Neutrophil (primary cell): ENCODE measurements around the gene GALNTL6.

Experiments
- H3K27ac ChIP-seq: fragments of 200-600 bp; sonication (generic); 2 replicates; pipeline ENCODE4 v1.5.1; 2016; ENCODE audit warnings: mild to moderate bottlenecking, moderate library complexity
- H3K27me3 ChIP-seq: fragments of 200-600 bp; sonication (generic); 2 replicates; pipeline ENCODE4 v1.6.0; 2016; ENCODE audit warnings: mild to moderate bottlenecking
- H3K36me3 ChIP-seq: fragments of 200-600 bp; sonication (generic); 2 replicates; pipeline ENCODE4 v1.5.1; 2017
- H3K4me1 ChIP-seq, 2 experiments: fragments of 200-600 bp in 1 of 2; sonication (generic) in 1 of 2; 1 replicate in 1 of 2; 2 replicates in 1 of 2; pipeline versions ENCODE4 v1.5.1 to v1.6.1; 2013 to 2016; ENCODE audit warnings: low read depth in 1 of 2, low read length in 1 of 2, mild to moderate bottlenecking in 1 of 2, moderate library complexity in 1 of 2; ENCODE audit not compliant: control insufficient read depth in 1 of 2, insufficient read depth in 1 of 2
- H3K4me3 ChIP-seq, 2 experiments: fragments of 200-600 bp in 1 of 2; sonication (generic) in 1 of 2; 1 replicate in 1 of 2; 2 replicates in 1 of 2; pipeline ENCODE4 v1.5.1; 2013 to 2016; ENCODE audit warnings: low read depth in 1 of 2, low read length in 1 of 2, mild to moderate bottlenecking in 1 of 2, moderate library complexity in 1 of 2
- H3K9me3 ChIP-seq: fragments of 200-600 bp; sonication (generic); 2 replicates; pipeline ENCODE4 v1.5.1; 2016
- TF ChIP-seq, protein P1 (sequence below): fragments of 200-600 bp; sonication (generic); IDR thresholded peaks from 2 replicates; pipeline ENCODE4 v1.5.1; 2016; ENCODE audit warnings: antibody characterized with exemption

Gene GALNTL6

DNA sequence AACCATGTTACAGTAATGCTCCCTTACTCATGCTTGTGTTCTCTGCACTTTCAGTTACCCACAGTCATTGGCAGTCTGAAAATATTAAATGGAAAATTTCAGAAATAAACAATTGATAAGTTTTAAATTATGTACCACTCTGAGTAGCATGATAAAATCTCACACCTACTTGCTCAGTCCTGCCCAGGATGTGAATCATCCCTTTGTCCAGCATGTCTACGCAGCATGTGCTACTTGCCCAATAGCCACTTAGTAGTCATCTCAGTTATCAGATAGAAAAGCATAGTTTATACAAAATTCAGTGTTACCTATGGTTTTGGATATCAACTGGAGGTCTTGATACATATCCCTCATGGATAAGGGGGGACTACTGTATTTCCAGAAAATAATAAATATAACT is 577.1 kb downstream of the GALNTL6 start:
- no peak overlapping the region for H3K27ac ChIP-seq
- H3K9me3 ChIP-seq, result peaks cover 3% of the 10 kb centered on the region
- no peaks in the 10 kb centered on the region for H3K4me1 ChIP-seq
- H3K4me3 ChIP-seq, result no peak overlapping the region
- no peaks in the 10 kb centered on the region for H3K36me3 ChIP-seq
- TF ChIP-seq, protein P1, sequence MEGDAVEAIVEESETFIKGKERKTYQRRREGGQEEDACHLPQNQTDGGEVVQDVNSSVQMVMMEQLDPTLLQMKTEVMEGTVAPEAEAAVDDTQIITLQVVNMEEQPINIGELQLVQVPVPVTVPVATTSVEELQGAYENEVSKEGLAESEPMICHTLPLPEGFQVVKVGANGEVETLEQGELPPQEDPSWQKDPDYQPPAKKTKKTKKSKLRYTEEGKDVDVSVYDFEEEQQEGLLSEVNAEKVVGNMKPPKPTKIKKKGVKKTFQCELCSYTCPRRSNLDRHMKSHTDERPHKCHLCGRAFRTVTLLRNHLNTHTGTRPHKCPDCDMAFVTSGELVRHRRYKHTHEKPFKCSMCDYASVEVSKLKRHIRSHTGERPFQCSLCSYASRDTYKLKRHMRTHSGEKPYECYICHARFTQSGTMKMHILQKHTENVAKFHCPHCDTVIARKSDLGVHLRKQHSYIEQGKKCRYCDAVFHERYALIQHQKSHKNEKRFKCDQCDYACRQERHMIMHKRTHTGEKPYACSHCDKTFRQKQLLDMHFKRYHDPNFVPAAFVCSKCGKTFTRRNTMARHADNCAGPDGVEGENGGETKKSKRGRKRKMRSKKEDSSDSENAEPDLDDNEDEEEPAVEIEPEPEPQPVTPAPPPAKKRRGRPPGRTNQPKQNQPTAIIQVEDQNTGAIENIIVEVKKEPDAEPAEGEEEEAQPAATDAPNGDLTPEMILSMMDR, result no peak
- H3K27me3 ChIP-seq, result no peaks in the 10 kb centered on the region

DNA sequence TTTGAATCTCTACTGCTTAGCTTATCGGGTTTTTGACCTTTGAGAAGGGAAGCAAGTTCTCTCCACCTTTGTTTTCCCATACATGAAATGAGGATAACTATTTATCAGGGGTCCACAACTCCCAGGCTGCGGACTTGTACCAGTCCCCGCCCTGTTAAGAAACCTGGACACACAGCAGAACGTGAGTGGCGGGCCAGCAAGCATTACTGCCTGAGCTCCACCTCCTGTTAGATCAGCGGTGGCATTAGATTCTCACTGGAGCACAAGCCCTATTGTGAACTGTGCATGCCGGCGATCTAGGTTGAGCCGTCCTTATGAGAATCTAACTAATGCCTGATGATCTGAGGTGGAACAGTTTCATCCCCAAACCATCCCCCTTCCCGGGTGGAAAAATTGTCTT is 579.5 kb downstream of the GALNTL6 start:
- Histone ChIP-seq H3K27me3 (no peaks in the 10 kb centered on the region), H3K27ac (no peak overlapping the region), H3K36me3 (no peaks in the 10 kb centered on the region), H3K9me3 (no peaks in the 10 kb centered on the region), H3K4me3 (no peak overlapping the region), H3K4me1 (no peaks in the 10 kb centered on the region)
- TF ChIP-seq, protein P1, result no peak

DNA sequence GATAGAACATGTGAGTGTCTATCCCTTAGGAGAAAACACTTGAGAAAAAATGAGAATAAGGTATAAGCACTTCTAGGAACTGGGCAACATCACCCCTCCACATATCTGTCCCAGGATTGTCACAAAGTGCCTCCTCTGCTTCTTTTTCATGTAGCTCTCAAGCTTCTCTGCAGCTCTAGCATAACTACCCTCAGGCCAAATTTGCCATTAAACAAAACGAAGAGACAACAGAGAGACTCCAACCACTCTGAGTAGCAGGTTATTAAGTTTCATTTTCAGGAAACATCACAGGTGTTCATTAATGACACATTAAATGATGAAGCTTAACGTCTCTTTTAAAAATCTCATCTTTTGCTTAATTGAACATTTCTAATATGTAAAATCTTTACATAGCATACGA is 580.0 kb downstream of the GALNTL6 start:
- Histone ChIP-seq H3K4me3 (no peak overlapping the region), H3K9me3 (no peaks in the 10 kb centered on the region), H3K27ac (no peak overlapping the region), H3K27me3 (no peaks in the 10 kb centered on the region), H3K4me1 (no peaks in the 10 kb centered on the region), H3K36me3 (no peaks in the 10 kb centered on the region)
- TF ChIP-seq, protein P1, result no peak

DNA sequence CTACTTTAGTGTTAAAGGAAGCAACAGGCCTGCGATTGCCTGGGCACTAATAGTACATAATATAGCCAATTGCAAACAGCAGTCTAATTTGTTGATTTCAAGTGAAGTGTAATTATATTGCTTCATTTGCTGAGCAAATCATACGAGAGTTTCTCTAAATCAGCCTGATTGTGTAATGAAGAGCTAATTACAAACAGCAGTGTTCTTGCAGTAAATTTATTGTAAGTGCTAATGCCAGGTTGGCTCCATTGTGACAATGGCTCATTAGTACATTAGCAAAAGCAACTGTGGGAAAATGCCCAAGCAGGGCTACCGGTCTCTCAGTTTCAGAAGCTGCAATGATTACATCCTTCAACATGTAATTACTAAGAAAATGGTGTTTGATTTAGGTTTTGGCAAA is 591.5 kb downstream of the GALNTL6 start:
- no peaks in the 10 kb centered on the region for H3K9me3 ChIP-seq
- TF ChIP-seq, protein P1, result no peak
- no peaks in the 10 kb centered on the region for H3K4me1 ChIP-seq
- H3K36me3 ChIP-seq, result no peaks in the 10 kb centered on the region
- no peak overlapping the region for H3K4me3 ChIP-seq
- no peak overlapping the region for H3K27ac ChIP-seq
- H3K27me3 ChIP-seq, result no peaks in the 10 kb centered on the region

DNA sequence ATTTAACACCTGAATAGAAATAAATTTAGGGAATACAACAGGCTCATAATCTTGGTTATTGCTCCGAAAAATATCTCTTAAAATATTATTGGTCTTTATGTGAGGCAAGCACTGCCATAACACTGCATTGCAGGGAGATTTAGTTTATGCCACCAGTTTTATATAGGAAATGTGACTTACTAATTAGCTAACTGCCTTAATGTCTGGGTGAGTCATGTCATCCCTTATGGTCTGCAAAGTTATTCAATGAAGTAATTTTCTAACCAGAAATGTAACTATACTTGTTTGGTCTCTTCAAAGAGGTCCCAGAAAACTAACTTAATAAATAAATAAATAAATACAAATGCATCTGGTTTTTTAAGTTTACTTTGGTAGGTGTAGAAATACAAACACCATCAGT is 597.2 kb downstream of the GALNTL6 start:
- Histone ChIP-seq H3K27ac (no peak overlapping the region), H3K36me3 (no peaks in the 10 kb centered on the region), H3K27me3 (no peaks in the 10 kb centered on the region), H3K4me3 (no peak overlapping the region), H3K4me1 (no peaks in the 10 kb centered on the region), H3K9me3 (no peaks in the 10 kb centered on the region)
- TF ChIP-seq, protein P1, result no peak

DNA sequence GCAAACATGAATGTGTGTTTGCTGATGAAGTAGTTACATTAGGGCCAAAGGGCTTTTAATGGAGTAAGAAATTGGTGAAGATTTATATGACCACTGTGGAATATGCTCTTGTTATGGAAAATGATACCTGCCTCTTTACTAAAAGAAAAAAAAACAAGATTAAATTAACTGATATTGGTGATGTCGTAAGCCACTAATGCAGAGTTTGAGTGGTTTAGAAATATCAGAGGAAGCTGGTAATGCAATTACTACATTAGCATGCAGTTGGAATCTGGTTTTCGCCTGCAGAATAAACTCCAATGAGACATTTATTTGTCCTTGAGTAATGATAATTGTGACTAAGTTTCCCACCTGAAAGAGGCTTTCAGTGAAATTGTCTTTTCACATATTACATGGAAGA is 597.9 kb downstream of the GALNTL6 start:
- H3K27me3 ChIP-seq, result no peaks in the 10 kb centered on the region
- H3K36me3 ChIP-seq, result no peaks in the 10 kb centered on the region
- no peaks in the 10 kb centered on the region for H3K9me3 ChIP-seq
- no peaks in the 10 kb centered on the region for H3K4me1 ChIP-seq
- H3K4me3 ChIP-seq, result no peak overlapping the region
- H3K27ac ChIP-seq, result no peak overlapping the region
- TF ChIP-seq, protein P1, result no peak
